ENCODE measurements around the gene SFMBT2.

Gene SFMBT2

GRCh38 chr10:7121154-7121797 is 289.6 kb downstream of the SFMBT2 start:
- peak; percentile 66 for DNase-seq

GRCh38 chr10:7119325-7120015 is 291.4 kb downstream of the SFMBT2 start:
- DNase-seq: no peak

- DNase-seq: no peak
Observed at GRCh38 chr10:7117806-7118674, 292.8 kb downstream of the SFMBT2 start.

- no peak for DNase-seq
Observed at GRCh38 chr10:7117177-7117799, 293.5 kb downstream of the SFMBT2 start.

- no peak for DNase-seq
Observed at GRCh38 chr10:7111561-7111960, 299.3 kb downstream of the SFMBT2 start.

- DNase-seq: no peak
Observed at GRCh38 chr10:7111089-7111488, 299.7 kb downstream of the SFMBT2 start.
